Activated CD4-positive, CD25-positive, alpha-beta regulatory T cell (primary cell): ENCODE data around the gene SYNPO2.
"Not testable (repeated sequence)": the region's sequence is repeated elsewhere in the genome, so short reads cannot be mapped to it uniquely, and the experiment has no call there.

Experiments
- DNase-seq, 4 experiments: peaks; one replicate each; lab custom pipeline; 2025; lab: John Stamatoyannopoulos, UW

The SYNPO2 gene

DNA sequence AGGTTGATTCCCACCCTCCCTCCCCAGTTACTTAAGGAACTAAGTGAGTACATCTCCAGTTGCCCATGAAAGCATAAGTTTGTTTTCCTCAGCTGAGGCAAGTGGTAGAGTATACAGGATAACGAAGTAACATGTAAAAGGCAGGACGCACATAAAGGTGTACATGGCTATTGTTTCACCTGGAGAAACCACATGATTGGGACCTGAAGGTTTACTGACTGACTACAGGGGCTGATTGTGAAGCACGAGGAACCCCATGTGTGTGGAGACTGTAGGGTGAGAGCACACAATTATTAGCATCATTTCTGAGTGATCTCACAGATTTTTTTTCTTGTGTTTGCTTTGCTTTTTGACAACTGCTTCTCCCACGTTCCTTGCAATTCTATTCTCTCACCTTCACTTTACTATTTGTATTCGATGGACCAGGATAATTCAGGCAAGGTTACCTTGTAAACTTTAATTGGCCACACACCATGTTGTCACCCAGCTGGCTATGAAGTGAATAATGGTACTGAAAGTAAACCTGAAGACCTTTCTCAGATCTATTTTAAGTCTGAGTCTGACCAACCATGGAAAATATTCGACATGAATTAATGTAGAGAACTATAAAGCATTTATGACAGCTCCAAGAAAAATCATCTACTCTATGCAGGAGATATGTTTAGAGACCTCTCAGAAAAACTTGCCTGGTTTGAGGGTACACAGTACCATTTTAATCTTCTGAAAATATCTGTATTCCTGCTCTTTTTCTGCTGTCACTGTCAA is 144.4 kb downstream of the SYNPO2 start:
- DNase-seq, result no peak

DNA sequence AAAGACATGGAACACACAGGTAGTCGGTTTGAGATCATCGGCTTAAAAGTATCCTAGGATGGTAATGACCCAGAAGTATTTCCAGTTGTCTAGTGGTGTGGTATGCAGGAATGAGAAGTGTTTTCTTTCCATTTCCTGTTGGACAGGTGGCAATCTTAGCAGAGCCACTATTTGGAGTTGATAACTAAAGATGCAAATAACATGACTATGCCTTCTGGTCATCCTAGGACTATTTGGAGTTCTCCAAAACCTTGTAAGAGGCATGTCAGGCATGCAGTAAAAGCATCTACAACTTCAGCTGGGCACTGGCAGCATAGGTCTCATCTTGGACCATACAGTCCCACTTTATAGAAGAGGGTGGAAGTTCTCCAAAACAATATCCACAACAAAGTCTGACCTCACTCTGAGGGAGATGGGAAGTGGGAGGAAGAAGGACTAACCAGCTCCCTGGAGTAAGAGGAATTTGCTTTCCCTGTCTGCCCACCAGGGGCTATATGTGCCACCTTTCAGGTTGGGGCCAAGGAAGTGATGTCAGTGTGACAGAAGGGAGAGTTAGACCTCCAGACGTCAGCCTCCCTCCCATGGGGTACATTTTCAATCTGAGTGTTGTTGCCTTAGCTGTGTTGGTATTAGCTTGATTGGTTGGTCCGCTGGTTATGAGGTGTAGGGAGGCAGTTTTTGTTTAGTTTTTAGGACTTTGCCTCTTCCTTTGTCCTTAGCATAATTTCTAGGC is 145.8 kb downstream of the SYNPO2 start:
- no peak for DNase-seq

DNA sequence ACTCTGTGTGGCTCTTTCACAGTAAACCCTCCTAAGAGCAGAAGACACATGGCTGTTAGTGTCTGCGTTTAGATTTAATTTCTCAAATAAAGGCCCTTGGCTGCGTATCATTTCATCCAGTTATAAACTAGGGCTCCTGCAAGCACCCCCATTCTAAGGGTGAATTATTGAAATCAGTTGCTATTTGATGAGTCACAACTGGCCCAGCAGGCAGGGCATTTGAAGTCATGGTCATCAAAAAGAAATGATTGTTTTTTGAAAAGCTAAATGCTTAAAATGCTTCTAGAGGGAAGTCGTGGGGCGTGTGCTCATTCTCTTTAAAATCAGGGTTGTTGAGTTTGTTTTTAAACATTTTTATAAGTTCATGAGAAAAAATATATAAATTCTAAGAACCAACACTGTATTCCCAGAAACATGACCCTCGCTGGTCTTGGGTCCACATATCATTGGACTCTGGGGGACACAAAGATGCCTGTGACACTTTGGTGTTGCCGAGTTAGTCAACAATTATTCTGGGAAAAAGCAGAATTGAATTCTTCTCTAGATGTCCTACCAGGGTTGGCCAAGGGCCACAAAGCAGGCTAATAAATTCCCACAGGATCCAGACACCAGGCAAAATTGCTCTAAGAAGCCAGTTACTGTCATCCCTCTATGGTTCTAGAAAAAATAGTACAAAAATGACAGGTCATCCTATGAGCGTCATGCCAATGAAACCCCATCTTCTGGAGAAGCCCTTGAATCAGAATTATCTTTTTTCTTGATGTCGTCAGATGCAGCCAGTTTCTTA is 147.5 kb downstream of the SYNPO2 start:
- no peak for DNase-seq

DNA sequence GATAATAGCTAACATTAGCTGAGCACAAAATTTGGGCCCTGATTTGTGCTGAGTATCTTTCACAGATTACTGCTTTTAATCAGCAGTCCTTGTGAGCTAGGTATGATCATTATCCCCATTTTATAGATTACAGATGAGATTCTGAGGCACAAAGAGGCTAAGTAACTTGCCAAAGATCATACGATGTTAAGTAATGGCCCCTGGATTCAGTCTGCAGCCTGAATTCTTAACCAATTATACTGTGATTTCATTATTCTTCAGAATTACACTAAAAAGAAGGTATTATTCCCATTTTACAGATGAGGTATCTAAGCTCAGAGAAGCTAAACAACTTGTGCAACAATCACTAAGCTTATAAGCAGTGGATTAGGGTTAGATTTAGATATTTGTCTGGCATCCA is 149.1 kb downstream of the SYNPO2 start:
- no peak for DNase-seq

- no peak for DNase-seq
These were observed 149.6 kb downstream of the SYNPO2 start for GRCh38 chr4:119038116-119038841.

DNA sequence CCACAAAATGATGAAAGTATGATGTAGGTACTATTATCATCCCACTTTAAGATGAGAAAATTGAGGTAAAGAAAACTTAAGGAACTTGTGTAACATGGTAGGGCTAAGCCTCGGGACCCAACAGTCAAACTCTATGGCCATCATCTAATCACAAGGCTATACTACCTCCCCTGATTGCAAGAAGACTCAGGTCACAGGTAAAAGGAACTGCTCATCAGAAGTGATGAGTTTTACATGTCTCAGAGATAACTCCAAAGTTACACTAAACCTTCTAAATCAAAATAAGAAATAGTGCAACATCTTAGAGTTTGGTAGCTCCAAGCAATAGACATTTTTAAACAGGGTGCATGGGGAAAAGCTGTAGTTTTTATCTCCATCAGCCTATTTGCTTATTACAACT is 150.5 kb downstream of the SYNPO2 start:
- DNase-seq, result no peak

DNA sequence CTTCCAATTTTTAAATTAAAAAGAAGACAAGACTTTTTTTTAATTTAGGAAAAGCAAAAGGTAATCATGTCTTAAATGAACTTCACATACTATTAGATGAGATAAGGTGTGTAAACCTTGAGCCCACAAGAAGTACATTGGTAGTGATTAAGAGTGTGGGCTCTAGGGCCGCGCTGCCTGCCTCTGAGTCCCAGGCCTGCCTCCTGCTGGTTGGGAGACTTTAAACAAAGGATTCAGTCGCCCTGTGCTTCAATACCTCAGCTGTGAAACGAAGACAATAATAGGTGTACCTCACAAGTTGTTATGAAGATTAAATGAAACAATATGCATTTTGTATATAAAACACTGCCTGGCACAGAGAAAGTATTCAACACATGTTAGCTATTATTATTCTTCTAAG is 151.1 kb downstream of the SYNPO2 start:
- no peak for DNase-seq

GRCh38 chr4:119040261-119040660 is 151.6 kb downstream of the SYNPO2 start:
- no peak for DNase-seq

- no peak for DNase-seq
These were observed 152.1 kb downstream of the SYNPO2 start for GRCh38 chr4:119040694-119041185.

- no peak for DNase-seq
These were observed 152.7 kb downstream of the SYNPO2 start for GRCh38 chr4:119041396-119041795.

DNA sequence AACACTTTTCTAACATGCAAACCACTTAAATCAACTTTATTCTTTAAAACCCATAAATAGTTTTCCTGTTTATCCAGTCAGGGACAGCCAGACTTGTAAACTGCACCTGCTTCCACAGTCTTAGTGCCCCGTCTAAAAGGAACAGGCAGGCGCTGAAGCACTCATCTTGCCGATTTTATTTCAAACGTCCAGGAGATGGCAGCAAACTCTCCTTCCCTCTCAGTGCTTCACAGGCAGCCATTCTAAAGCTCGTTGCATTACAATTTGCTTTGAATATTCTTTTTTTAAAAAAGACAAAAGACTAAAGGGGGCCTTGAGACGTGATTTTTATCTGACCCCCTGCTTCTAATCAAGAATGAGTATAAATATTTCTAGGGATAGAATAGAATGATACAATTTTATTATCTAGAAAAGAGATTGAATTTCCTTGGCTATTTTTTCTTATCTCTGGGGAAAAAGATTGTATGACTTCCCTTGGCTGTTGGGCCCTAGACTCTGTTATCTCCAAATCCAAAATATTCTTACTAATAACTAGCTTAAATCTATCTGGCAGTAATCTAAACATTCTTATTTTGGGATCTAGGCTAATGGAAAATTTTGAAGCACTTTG is 153.4 kb downstream of the SYNPO2 start:
- peak in 2 of 4 experiments; percentile 2 to 20 for DNase-seq

DNA sequence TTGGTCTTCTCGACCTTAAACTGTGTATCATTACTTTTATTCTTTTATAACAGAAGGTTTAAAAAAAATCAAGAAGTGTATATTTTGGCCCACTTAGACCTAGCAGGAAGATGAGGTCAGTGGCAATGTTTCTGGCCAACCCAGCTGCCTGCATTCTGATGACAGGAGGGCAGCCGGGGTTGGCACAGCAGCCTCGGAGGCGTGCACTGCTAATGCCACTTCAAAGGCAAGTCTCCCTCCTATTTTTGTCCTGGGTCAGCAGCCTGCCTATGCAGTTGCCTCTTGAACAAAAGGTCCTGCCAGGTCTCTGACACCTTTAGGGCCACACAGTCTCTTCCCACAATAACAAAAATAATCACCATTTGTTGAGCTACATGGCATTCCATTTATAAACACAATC is 157.6 kb downstream of the SYNPO2 start:
- DNase-seq, result no peak

DNA sequence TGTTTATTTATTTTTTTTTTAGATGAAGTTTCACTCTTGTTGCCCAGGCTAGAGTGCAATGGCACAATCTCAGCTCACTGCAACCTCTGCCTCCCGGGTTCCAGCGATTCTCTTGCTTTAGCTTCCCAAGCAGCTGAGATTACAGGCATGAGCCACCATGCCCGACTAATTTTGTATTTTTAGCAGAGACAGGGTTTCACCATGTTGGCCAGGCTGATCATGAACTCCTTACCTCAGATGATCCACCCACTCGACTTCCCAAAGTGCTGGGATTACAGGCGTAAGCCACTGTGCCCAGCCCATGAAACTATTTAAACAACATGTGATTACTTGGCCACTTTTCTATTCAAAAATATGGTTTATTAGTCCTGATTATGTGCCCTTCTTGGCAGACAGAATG is 158.4 kb downstream of the SYNPO2 start:
- not testable (repeated sequence) for DNase-seq

DNA sequence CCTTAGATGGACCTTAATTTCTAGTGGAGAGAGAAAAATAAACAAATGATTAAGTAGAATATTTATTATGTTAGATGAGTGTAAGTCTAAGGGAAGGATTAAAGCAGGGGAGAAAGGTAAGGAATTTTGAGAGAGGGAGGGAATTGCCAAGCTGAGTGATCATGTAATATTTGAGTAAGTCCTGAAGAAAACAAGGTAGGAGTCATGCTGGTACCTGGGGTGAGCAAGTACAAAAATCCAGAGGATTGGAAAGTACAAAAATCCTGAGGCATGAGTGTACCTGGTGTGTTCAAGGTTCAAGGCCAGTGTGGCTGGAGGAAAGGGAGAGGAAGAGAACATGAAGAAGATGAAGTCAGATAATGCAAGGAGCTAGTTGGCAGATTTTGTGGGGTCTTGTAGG is 159.8 kb downstream of the SYNPO2 start:
- no peak for DNase-seq

DNA sequence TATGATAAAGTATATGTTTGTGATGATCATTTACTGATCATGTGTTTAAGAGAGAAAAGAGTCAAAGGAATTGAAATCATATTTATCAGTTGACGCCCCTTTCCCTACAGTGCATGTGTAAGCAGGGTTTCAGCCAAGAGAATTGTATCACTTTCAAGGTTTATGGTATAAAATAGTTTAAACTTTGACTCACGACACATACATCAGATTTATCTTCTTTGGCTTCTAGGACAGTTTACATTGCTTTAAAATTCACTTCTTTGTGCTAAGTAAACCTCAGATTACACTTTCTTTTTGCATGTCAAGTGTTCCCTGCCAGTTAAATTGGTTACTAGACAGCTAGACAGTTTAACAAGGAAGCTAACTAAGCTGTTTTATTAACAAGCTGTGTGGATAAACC is 160.7 kb downstream of the SYNPO2 start:
- no peak for DNase-seq

- DNase-seq, result no peak
These were observed 162.0 kb downstream of the SYNPO2 start for GRCh38 chr4:119050527-119051090.

GRCh38 chr4:119053245-119053644 is 164.6 kb downstream of the SYNPO2 start:
- DNase-seq, result no peak

- DNase-seq, result no peak
These were observed 165.3 kb downstream of the SYNPO2 start for GRCh38 chr4:119053997-119054396.

DNA sequence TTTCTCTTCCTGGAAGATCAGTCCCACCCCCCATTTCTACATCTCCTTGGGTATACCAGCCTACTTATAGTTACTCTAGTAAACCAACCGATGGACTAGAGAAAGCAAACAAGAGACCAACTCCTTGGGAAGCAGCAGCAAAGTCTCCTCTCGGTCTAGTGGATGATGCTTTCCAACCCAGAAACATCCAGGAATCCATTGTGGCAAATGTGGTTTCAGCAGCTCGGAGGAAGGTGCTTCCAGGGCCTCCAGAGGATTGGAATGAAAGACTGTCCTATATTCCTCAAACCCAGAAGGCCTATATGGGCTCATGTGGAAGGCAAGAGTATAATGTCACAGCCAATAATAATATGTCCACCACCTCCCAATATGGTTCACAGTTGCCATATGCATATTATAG is 168.8 kb downstream of the SYNPO2 start:
- DNase-seq, result no peak

DNA sequence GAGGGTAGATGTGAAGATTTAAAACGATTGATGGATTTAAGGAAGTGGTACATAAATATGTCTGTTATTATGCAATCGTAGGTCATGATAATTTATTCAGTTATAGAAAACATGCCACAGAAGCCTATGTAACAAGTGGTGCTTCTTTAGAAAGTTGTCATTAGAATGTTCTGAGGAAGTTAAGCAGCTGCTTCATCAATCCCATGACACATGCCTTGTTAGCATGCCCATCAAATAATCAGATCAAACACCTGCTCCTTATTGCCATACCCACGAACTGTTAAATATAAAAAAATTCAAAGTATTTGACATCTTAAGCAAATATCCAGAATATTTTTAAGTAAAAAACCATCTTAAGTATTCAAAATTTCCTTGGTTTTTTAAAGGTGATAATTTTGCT is 170.6 kb downstream of the SYNPO2 start:
- no peak for DNase-seq

DNA sequence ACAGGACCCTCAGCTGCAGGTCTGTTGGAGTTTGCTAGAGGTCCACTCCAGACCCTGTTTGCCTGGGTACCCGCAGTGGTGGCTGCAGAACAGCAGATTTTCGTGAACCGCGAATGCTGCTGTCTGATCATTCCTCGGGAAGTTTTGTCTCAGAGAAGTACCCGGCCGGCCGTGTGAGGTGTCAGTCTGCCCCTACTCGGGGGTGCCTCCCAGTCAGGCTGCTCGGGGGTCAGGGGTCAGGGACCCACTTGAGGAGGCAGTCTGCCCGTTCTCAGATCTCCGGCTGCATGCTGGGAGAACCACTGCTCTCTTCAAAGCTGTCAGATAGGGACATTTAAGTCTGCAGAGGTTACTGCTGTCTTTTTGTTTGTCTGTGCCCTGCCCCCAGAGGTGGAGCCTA is 178.5 kb downstream of the SYNPO2 start:
- not testable (repeated sequence) for DNase-seq
